Activated CD8-positive, alpha-beta memory T cell treated with anti-CD3 and anti-CD28 coated beads for 24 hours (primary cell): ENCODE data around the gene CPNE8.

Source experiments
- DNase-seq: peaks from one replicate; pipeline ENCODE4 v3.0.0-alpha.2; 2020

Gene CPNE8

GRCh38 chr12:38892976-38893375, 12.4 kb downstream of the CPNE8 start:
- no peak for DNase-seq

GRCh38 chr12:38892087-38892786, 13.2 kb downstream of the CPNE8 start:
- no peak for DNase-seq

GRCh38 chr12:38890102-38890855, 15.1 kb downstream of the CPNE8 start:
- DNase-seq: no peak

- DNase-seq: no peak
These were observed 16.0 kb downstream of the CPNE8 start for GRCh38 chr12:38889297-38889815.

GRCh38 chr12:38887770-38888169, 17.6 kb downstream of the CPNE8 start:
- no peak for DNase-seq

GRCh38 chr12:38886931-38887330, 18.5 kb downstream of the CPNE8 start:
- no peak for DNase-seq

GRCh38 chr12:38886064-38886463, 19.3 kb downstream of the CPNE8 start:
- DNase-seq: no peak

GRCh38 chr12:38884666-38885065, 20.7 kb downstream of the CPNE8 start:
- DNase-seq: no peak

GRCh38 chr12:38883629-38884134, 21.7 kb downstream of the CPNE8 start:
- no peak for DNase-seq

- no peak for DNase-seq
These were observed 25.1 kb downstream of the CPNE8 start for GRCh38 chr12:38880288-38880687.

- no peak for DNase-seq
These were observed 26.4 kb downstream of the CPNE8 start for GRCh38 chr12:38878986-38879385.

- DNase-seq: no peak
These were observed 27.1 kb downstream of the CPNE8 start for GRCh38 chr12:38878333-38878705.

GRCh38 chr12:38875586-38876228, 29.7 kb downstream of the CPNE8 start:
- no peak for DNase-seq

GRCh38 chr12:38872561-38872960, 32.8 kb downstream of the CPNE8 start:
- no peak for DNase-seq

- DNase-seq: no peak
These were observed 33.2 kb downstream of the CPNE8 start for GRCh38 chr12:38872156-38872555.

- no peak for DNase-seq
These were observed 36.4 kb downstream of the CPNE8 start for GRCh38 chr12:38869036-38869435.

GRCh38 chr12:38850461-38850860, 54.9 kb downstream of the CPNE8 start:
- DNase-seq: no peak

GRCh38 chr12:38847247-38847646, 58.1 kb downstream of the CPNE8 start:
- no peak for DNase-seq

- no peak for DNase-seq
These were observed 61.1 kb downstream of the CPNE8 start for GRCh38 chr12:38844267-38844666.

GRCh38 chr12:38838056-38838850, 67.1 kb downstream of the CPNE8 start:
- no peak for DNase-seq

GRCh38 chr12:38831715-38832114, 73.7 kb downstream of the CPNE8 start:
- no peak for DNase-seq

- no peak for DNase-seq
These were observed 80.4 kb downstream of the CPNE8 start for GRCh38 chr12:38825006-38825405.

GRCh38 chr12:38823738-38824137, 81.7 kb downstream of the CPNE8 start:
- DNase-seq: no peak
